ENCODE data around the gene MAPK8IP3.

MAPK8IP3 gene

DNA sequence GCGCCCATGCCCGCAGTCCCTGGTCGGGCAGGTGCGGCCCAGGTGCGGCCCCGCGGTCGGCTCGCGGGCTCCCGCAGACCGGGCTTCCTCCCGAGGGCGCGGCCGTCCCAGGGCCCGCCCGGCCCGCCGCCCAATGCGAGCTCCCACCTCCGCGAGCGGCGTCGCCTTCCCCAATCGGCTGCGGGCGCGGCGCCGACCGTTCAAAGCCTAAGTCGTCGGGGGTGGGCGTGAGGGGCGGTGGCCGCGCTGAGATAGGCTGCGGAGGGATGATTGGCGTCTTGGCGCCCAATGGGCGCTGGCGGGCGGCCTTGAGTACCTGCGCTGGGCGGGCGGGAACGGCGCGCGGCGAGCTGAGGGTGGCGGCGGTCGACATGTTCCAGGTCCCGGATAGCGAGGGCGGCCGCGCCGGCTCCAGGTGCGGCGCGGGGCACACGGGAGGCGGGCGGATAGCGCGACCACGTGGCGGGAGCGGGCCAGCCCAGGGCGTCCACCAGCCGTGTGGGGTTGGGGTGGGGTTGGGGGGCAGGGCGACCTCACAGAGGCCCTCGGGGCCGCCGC, 28.0 kb upstream of the MAPK8IP3 start, which contains the start of gene JPT2:
Gene JPT2 (plus strand): TSS at position 338 of the 558 bp plus-strand sequence. CDS start 34 bp downstream, at position 372.
- Histone ChIP-seq H3K9me3 (ENCODE audit: control extremely low read depth in 1 of 5, control insufficient read depth in 4 of 5, insufficient read depth in 2 of 5, low read depth in 1 of 5, low read length in 4 of 5) (no peaks in the 10 kb centered on the region), H3K4me3 (ENCODE audit: control insufficient read depth in 1 of 7, extremely low read depth in 1 of 7, insufficient read depth in 4 of 7, low read depth in 2 of 7, low read length in 6 of 7) (peak within 1 kb of the TSS; percentile 50 to 91 (median 75)), H3K27ac (ENCODE audit: insufficient read depth in 1 of 2, low read depth in 1 of 2, low read length in 2 of 2, poor library complexity in 1 of 2, severe bottlenecking in 2 of 2) (peak within 1 kb of the TSS; percentile 25 to 84), H3K27me3 (replicated peaks in 2 of 5; ENCODE audit: control insufficient read depth in 4 of 5, insufficient read depth in 5 of 5, low read length in 4 of 5) (no peaks in the 10 kb centered on the region), H3K4me1 (ENCODE audit: control extremely low read depth in 1 of 4, control insufficient read depth in 4 of 4, insufficient read depth in 4 of 4, low read length in 3 of 4) (peaks cover 4 to 29% (median 16%) of the 10 kb centered on the region in 4 experiments), H3K36me3 (ENCODE audit: control insufficient read depth in 4 of 4, insufficient read depth in 4 of 4, low read length in 3 of 4) (peaks cover 9 to 49% (median 32%) of the 10 kb centered on the region in 4 experiments)
- CTCF ChIA-PET, result interaction anchor here (1.0 to 3.4 kb wide), 5 partner anchors 13 to 48 kb away, joined by 3 to 11 read pairs (median 5); partner anchors contain the start of gene MAPK8IP3
- WGBS (ENCODE audit: insufficient coverage), result 0% methylated on average over 45 of the region's 79 CpGs
- POLR2A ChIA-PET, result interaction anchor here (0.6 to 1.7 kb wide), 4 partner anchors 28 to 342 kb away, joined by 3 to 6 read pairs (median 4); partner anchors contain the start of genes MAPK8IP3 and RPS2
- DNase-seq, result peak; percentile 96 to 98 (median 98)

DNA sequence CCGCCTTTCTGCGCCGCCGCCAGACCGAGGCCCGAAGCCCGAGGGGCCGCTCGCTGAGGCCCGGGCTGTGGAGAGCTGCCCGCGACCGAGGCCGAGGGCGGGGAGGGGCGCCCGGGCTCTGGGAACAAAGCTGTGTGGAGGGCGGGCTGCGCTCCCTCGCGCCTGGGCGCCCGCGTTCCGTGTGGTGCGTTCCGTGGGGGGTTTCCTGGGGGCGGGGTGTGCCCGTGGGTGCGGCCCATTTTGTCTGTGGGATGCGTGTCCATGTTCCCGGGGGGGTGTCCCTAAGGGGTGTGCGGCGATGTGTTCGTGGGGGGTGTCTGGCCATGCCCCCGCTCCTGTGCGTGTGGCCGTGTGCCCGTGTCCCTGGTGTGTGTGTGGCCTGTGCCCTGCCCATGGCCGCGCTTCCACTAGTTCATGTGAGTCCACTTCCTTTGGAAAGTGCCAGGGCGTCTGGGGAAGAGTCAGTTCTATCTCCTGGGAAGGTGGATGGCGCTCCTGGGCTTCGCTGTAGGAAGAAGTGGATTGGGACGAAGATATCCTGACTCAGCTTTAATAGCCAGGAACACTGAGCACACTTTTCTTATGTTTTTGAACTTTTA, 27.4 kb upstream of the MAPK8IP3 start:
- peaks cover 6 to 48% (median 28%) of the 10 kb centered on the region in 4 experiments for H3K36me3 ChIP-seq (ENCODE audit: control insufficient read depth in 4 of 4, insufficient read depth in 4 of 4, low read length in 3 of 4)
- peak overlapping the region; percentile 25 to 84 for H3K27ac ChIP-seq (ENCODE audit: insufficient read depth in 1 of 2, low read depth in 1 of 2, low read length in 2 of 2, poor library complexity in 1 of 2, severe bottlenecking in 2 of 2)
- DNase-seq, result no peak
- POLR2A ChIA-PET, result interaction anchor here (0.7 to 1.7 kb wide), 3 partner anchors 25 to 343 kb away, joined by 3 to 6 read pairs (median 5); partner anchors contain the start of gene MAPK8IP3
- CTCF ChIA-PET, result interaction anchor here (1.4 to 3.4 kb wide), 4 partner anchors 13 to 48 kb away, joined by 3 to 11 read pairs (median 6); partner anchors contain the start of gene MAPK8IP3
- WGBS (ENCODE audit: insufficient coverage), result under 1% methylated on average over 34 of the region's 45 CpGs
- H3K27me3 ChIP-seq (replicated peaks in 2 of 5; ENCODE audit: control insufficient read depth in 4 of 5, insufficient read depth in 5 of 5, low read length in 4 of 5), result no peaks in the 10 kb centered on the region
- H3K4me3 ChIP-seq (ENCODE audit: control insufficient read depth in 1 of 7, extremely low read depth in 1 of 7, insufficient read depth in 4 of 7, low read depth in 2 of 7, low read length in 6 of 7), result peak overlapping the region; percentile 50 to 91 (median 75)
- peaks cover 4 to 29% (median 16%) of the 10 kb centered on the region in 4 experiments for H3K4me1 ChIP-seq (ENCODE audit: control extremely low read depth in 1 of 4, control insufficient read depth in 4 of 4, insufficient read depth in 4 of 4, low read length in 3 of 4)
- no peaks in the 10 kb centered on the region for H3K9me3 ChIP-seq (ENCODE audit: control extremely low read depth in 1 of 5, control insufficient read depth in 4 of 5, insufficient read depth in 2 of 5, low read depth in 1 of 5, low read length in 4 of 5)

DNA sequence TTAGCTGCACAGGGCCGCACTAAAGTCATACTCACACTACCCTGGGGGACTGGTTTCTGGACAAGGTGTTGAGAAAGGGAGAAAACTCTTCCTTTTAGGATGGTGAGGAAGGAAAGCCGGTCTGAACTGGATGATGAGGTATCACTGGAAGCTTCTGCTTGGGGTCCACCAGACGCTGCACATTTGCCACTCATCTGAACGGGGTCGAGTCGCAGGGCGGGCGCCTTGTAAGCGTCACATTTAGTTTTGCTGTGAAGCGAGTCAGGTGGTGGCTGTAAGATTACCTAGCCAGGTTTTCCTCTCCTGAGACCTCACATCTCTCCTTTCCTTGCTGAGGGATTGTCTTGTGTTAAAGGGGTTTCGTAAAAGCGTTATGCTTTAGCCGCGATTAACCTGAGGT, 25.6 kb upstream of the MAPK8IP3 start:
- POLR2A ChIA-PET, result no interaction called here
- H3K4me1 ChIP-seq (ENCODE audit: control extremely low read depth in 1 of 4, control insufficient read depth in 4 of 4, insufficient read depth in 4 of 4, low read length in 3 of 4), result peaks cover 4 to 29% (median 16%) of the 10 kb centered on the region in 4 experiments
- no peak for DNase-seq
- H3K4me3 ChIP-seq (ENCODE audit: control insufficient read depth in 1 of 7, extremely low read depth in 1 of 7, insufficient read depth in 4 of 7, low read depth in 2 of 7, low read length in 6 of 7), result no peak overlapping the region
- no peaks in the 10 kb centered on the region for H3K27me3 ChIP-seq (replicated peaks in 2 of 5; ENCODE audit: control insufficient read depth in 4 of 5, insufficient read depth in 5 of 5, low read length in 4 of 5)
- CTCF ChIA-PET, result interaction anchor here (0.9 kb wide), 1 partner anchor 25 kb away, joined by 4 read pairs; the partner anchor contains the start of gene MAPK8IP3
- WGBS (ENCODE audit: insufficient coverage), result 100% methylated on average over 5 of the region's 14 CpGs
- H3K9me3 ChIP-seq (ENCODE audit: control extremely low read depth in 1 of 5, control insufficient read depth in 4 of 5, insufficient read depth in 2 of 5, low read depth in 1 of 5, low read length in 4 of 5), result no peaks in the 10 kb centered on the region
- H3K36me3 ChIP-seq (ENCODE audit: control insufficient read depth in 4 of 4, insufficient read depth in 4 of 4, low read length in 3 of 4), result peaks cover 8 to 40% (median 22%) of the 10 kb centered on the region in 4 experiments
- peak overlapping the region in 1 of 2 experiments; percentile 0 for H3K27ac ChIP-seq (ENCODE audit: insufficient read depth in 1 of 2, low read depth in 1 of 2, low read length in 2 of 2, poor library complexity in 1 of 2, severe bottlenecking in 2 of 2)

DNA sequence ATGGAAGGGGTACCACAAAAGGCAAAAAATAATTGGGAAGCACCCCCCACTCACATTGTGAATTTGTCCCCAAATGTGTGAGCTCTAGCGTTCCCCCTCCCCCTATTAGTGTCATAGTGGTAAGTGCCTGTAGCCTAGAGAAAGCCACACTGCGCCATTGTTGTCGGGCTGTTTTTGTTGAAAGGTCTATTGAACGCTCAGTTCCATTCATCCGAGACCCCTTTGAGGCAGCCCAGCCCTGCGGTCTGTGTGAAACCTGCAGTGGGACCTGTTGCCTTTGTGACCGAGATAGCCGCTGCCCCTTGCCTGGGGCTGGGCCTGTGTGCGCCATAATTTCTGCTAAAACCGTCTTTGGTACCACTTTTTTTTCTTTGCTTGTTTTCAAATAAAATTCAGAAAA, 25.0 kb upstream of the MAPK8IP3 start:
- WGBS (ENCODE audit: insufficient coverage), result 100% methylated on average over 7 of the region's 10 CpGs
- peak overlapping the region in 1 of 2 experiments; percentile 0 for H3K27ac ChIP-seq (ENCODE audit: insufficient read depth in 1 of 2, low read depth in 1 of 2, low read length in 2 of 2, poor library complexity in 1 of 2, severe bottlenecking in 2 of 2)
- no peak for DNase-seq
- ChIA-PET CTCF (interaction anchor here (0.9 kb wide), 1 partner anchor 25 kb away, joined by 4 read pairs; the partner anchor contains the start of gene MAPK8IP3), POLR2A (no interaction called here)
- H3K36me3 ChIP-seq (ENCODE audit: control insufficient read depth in 4 of 4, insufficient read depth in 4 of 4, low read length in 3 of 4), result peaks cover 12 to 39% (median 21%) of the 10 kb centered on the region in 4 experiments
- no peaks in the 10 kb centered on the region for H3K27me3 ChIP-seq (replicated peaks in 2 of 5; ENCODE audit: control insufficient read depth in 4 of 5, insufficient read depth in 5 of 5, low read length in 4 of 5)
- H3K4me3 ChIP-seq (ENCODE audit: control insufficient read depth in 1 of 7, extremely low read depth in 1 of 7, insufficient read depth in 4 of 7, low read depth in 2 of 7, low read length in 6 of 7), result no peak overlapping the region
- H3K4me1 ChIP-seq (ENCODE audit: control extremely low read depth in 1 of 4, control insufficient read depth in 4 of 4, insufficient read depth in 4 of 4, low read length in 3 of 4), result peaks cover 4 to 29% (median 16%) of the 10 kb centered on the region in 4 experiments
- H3K9me3 ChIP-seq (ENCODE audit: control extremely low read depth in 1 of 5, control insufficient read depth in 4 of 5, insufficient read depth in 2 of 5, low read depth in 1 of 5, low read length in 4 of 5), result no peaks in the 10 kb centered on the region

DNA sequence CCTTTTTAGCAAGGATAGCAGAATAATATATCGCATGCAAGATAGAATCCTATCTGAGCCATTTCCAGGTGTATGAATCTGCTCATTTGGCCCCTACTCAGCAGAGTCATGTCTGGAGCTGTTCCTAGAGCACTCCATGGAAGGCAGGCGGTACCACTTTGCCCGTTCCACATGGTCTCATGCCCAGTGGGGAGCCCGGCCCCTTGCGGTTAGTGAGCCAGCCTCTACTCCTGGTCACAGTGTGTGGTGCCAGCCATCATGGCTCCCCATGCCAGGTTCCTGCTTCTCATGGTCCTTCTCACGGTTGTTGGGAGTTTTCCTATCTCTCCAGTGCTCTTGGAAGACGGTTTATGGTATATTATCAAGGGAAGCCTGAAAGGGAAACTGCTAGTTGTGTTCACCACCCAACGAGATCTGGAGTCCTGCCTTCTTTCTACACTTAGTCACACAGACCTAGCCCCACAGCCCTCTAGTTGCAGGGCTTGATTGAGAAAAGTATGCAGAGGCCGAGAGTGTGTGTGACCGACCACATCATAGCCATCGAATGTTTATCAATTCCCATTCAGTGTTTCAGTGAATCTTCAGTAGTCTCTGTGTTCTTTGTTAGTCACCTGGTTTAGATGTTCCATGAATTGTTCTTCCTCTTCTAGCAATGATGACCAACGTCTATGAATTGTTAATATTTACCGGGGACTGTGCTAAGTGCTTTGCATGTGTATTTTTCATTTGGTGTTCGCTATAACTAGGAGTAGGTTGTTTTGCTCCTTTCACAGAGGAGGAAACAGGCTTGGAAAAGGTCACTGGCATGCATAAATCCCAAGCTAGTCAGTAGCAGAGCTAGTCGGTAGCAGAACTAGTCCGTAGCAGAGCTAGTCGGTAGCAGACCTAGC, 18.3 kb upstream of the MAPK8IP3 start:
- CTCF ChIA-PET, result no interaction called here

DNA sequence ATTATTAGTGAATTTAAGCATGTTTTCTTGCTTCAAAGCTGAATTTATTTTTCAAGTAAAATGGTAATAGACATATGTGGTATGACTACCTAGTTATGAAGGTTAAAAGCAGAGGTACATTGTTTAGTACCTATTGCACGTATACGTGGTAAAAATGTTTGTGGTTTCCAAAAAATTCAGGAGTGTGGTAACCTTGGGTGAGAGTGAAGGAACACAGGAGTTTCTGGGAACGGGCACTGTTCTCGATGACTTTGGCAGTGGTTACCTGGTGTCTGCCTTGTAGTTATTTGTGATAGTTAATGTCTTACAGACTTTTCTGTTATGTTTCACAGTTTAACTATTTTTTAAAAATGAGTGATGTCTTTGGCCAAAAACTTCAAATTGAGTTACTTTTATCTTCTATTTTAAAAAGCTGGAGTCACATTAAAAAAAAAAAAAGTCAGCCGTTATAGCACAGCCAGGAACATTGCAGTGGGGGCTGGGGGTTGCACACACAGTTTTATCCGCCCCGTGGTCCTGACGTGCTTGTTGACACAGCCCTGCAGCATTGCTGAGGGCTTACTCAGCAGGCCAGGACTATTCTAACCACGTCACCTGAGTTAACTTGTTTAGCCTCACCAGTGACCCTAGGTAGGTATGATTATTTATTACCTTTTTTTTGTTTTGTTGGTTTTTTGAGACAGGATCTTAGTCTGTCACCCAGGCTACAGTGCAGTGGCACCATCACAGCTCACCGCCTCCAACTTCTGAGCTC, 17.0 kb upstream of the MAPK8IP3 start:
- no peaks in the 10 kb centered on the region for H3K4me1 ChIP-seq (ENCODE audit: control extremely low read depth in 1 of 4, control insufficient read depth in 4 of 4, insufficient read depth in 4 of 4, low read length in 3 of 4)
- WGBS (ENCODE audit: insufficient coverage), result 90% methylated on average over 9 of the region's 10 CpGs
- H3K9me3 ChIP-seq (ENCODE audit: control extremely low read depth in 1 of 5, control insufficient read depth in 4 of 5, insufficient read depth in 2 of 5, low read depth in 1 of 5, low read length in 4 of 5), result no peaks in the 10 kb centered on the region
- H3K27me3 ChIP-seq (replicated peaks in 2 of 5; ENCODE audit: control insufficient read depth in 4 of 5, insufficient read depth in 5 of 5, low read length in 4 of 5), result no peaks in the 10 kb centered on the region
- H3K4me3 ChIP-seq (ENCODE audit: control insufficient read depth in 1 of 7, extremely low read depth in 1 of 7, insufficient read depth in 4 of 7, low read depth in 2 of 7, low read length in 6 of 7), result no peak overlapping the region
- no peak for DNase-seq
- H3K27ac ChIP-seq (ENCODE audit: insufficient read depth in 1 of 2, low read depth in 1 of 2, low read length in 2 of 2, poor library complexity in 1 of 2, severe bottlenecking in 2 of 2), result no peak overlapping the region
- ChIA-PET CTCF (no interaction called here), POLR2A (no interaction called here)
- peaks cover 21 to 84% (median 70%) of the 10 kb centered on the region in 4 experiments for H3K36me3 ChIP-seq (ENCODE audit: control insufficient read depth in 4 of 4, insufficient read depth in 4 of 4, low read length in 3 of 4)

More for the DNA sequence above, 18.3 kb upstream of the MAPK8IP3 start:
- Histone ChIP-seq H3K4me1 (ENCODE audit: control extremely low read depth in 1 of 4, control insufficient read depth in 4 of 4, insufficient read depth in 4 of 4, low read length in 3 of 4) (no peaks in the 10 kb centered on the region), H3K36me3 (ENCODE audit: control insufficient read depth in 4 of 4, insufficient read depth in 4 of 4, low read length in 3 of 4) (peaks cover 18 to 78% (median 62%) of the 10 kb centered on the region in 4 experiments), H3K27me3 (replicated peaks in 2 of 5; ENCODE audit: control insufficient read depth in 4 of 5, insufficient read depth in 5 of 5, low read length in 4 of 5) (no peaks in the 10 kb centered on the region), H3K27ac (ENCODE audit: insufficient read depth in 1 of 2, low read depth in 1 of 2, low read length in 2 of 2, poor library complexity in 1 of 2, severe bottlenecking in 2 of 2) (no peak overlapping the region), H3K9me3 (ENCODE audit: control extremely low read depth in 1 of 5, control insufficient read depth in 4 of 5, insufficient read depth in 2 of 5, low read depth in 1 of 5, low read length in 4 of 5) (no peaks in the 10 kb centered on the region), H3K4me3 (ENCODE audit: control insufficient read depth in 1 of 7, extremely low read depth in 1 of 7, insufficient read depth in 4 of 7, low read depth in 2 of 7, low read length in 6 of 7) (no peak overlapping the region)
- WGBS (ENCODE audit: insufficient coverage), result 98% methylated on average over 13 of the region's 17 CpGs
- DNase-seq, result no peak
- POLR2A ChIA-PET, result no interaction called here
